GM19328 (cell line): ENCODE results near the gene TSPEAR.

Experiments
- ATAC-seq: cut with Tn5 transposase; IDR thresholded peaks from one replicate; pipeline ENCODE4 v1.9.1; 2021; ENCODE audit warnings: mild to moderate bottlenecking, moderate library complexity; ENCODE audit not compliant: unreplicated experiment

Gene TSPEAR

DNA sequence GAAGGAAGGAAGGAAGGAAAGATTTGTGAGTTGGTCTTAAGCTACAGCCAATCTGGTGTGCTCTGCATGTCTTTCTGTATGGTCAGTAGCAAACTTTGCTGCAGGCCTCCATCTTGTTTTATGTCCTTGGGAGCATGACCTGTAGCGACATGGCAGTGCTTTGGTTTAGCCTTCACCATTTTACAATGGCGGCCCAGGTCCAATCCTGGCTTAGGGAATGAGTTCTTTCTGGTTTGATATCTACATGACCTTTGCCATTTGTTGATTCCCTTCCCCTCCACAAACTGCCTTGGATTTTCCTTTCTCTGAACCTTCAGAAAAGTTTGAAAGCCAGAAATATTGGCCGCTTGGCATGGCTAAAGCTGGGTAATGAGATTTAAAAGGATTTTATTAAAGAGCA, 30.5 kb upstream of the TSPEAR start:
- no peak for ATAC-seq

DNA sequence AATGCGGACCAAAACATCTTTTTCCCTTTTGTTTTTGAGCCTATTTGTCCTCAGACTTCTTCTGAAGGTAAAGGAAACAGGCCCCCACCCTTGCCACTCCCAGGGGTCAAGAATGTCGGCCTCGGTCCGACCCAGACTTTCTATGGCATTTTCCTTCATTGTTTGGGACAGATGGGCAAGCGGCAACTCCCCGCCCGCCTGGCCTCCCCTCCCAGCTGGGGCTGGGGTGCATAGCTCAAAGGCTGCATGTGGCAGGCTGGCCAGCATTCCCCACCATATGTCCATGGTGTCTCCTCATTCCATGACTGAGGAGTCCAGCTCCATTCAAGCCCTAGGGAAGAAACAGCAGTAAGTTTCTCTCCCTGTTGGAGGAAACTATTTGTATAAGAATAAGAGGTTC, 29.4 kb upstream of the TSPEAR start:
- no peak for ATAC-seq

DNA sequence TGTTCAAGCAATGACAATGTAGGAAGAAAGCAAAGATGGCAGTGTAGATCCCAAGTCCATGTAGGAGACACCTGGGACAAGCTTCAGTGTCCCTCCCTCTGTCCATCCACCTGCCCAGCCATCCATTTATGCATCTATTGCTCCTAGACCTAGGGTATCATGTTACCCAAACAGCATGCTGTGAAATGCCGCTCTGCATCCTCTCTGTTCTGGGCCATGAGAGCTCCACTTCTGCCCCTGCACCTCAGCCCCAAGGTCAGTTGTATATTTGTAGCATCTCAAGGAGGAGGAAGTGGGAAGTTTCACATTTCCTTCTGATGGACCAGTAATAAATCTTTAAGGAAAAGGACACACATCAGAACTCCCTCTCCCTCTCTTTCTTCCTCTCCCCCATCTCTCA, 27.9 kb upstream of the TSPEAR start:
- no peak for ATAC-seq

DNA sequence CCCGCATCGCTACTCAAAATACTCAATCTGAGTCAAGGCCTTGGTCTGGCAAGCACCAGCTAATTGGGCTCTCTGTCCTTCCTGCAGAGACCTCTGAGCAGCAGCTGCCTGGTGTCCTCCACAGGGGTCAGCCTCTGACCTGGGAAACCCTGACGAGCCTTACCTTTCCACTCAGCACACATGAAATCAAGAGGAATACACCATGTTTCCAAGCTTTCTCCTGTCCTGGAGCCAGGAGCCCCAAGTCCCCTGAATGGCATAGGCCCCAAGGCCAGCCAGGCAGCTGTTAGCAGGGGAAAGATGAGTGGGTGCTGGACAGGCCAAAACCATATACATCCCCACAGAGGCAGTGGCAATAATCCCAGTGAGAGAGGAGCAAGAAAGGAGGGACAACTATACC, 27.2 kb upstream of the TSPEAR start:
- ATAC-seq: no peak

DNA sequence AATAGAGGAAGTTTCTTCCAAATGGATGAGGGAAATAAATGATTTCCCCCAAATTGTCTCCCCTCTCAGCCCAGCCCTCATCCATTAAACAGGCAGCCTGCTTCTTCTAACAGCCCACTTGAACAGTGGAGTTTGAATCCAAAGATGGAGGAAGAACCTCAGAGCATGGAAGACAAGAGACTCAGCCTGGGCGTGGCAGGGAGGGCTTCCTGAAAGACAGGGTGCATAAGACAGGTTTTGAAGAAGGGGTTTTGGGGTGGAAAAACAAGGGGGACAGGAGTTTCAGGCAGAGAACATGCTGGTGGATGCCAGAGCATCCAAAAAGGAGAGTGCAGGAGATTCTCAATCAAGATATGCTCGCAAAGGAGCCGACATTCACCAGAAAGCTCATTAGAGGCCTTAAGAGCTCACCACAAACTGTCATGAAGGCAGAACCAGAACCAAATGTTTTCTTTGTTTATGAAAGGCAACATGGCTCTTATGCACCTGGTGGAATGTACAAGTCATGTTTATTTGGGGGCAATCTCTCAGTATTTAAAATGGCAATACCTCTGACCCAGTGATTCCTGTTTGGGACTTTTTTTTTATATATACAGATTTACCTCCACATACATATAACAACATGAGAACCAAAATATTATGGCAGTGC, 26.5 kb upstream of the TSPEAR start:
- ATAC-seq: no peak

DNA sequence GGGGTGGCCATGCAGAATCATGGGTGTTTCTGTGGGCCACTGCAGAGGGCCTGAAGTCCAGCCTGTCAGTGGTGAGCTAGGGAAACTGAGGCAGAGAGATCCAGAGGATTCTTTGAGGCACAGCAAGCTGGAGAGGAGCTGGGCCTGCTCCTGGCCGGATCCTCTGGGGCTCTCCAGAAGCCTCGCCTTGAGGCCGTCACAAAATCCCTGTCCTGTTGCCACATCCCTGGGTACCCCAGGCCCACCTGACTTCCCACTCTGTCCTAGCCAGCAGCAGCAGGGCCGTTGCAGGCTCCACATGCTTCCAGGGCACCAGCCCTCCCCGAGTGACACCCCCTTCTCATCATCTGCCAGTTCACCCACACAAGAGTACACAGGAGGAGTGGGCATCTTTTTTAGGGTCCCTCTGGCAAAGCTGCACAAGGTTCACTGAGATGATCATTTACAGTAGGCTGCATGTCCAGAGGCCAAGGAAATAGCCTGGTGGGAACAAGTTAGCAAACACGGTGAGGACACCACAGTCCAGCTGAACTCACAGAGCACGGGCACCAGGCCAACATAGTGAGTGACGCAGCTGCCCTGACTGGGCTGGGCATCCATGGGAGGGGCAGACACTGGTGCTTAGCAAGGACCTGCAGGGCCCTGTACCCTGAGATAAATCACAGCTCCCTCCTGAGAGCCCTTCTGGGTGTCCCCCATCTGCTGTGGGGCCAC, 25.1 kb upstream of the TSPEAR start:
- ATAC-seq: no peak

DNA sequence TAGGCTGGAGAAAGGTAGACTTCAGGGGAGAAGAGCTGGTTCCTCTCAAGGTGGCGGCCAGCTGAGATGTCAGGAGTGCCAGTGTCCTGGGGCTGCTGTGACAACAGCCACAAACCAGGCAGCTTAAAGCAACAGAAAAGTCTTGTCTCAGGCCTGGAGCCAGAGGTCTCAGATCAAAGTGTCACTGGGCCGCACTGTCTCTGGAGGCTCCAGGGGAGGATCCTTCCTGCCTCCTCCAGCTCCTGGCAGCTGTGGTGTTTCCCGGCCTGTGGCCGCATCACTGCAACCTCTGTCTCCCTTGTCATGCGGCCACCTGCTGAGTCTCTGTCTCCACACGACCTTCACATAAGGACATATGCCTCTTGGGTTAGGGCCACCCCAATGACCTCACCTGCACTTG, 24.4 kb upstream of the TSPEAR start:
- no peak for ATAC-seq

DNA sequence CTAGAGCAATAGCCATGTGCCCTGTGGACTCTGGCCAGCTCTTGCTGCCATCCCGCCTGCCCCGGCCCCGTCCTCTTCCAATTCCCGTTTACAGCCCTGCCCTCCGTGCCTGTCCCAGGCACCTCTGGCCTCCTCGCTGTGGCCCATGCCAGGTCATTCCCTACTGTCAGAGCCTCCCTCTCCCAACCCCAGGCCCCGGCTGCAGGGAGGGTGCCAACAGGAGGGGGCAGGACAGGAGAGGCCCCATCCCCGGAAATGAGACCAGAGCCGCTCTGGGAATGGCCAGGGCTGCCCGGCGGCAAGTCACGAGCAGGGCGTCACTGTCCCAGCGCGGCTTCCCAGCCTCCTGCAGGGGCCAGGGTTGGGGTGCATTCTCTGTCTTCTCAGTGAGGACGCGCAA, 23.5 kb upstream of the TSPEAR start:
- no peak for ATAC-seq

DNA sequence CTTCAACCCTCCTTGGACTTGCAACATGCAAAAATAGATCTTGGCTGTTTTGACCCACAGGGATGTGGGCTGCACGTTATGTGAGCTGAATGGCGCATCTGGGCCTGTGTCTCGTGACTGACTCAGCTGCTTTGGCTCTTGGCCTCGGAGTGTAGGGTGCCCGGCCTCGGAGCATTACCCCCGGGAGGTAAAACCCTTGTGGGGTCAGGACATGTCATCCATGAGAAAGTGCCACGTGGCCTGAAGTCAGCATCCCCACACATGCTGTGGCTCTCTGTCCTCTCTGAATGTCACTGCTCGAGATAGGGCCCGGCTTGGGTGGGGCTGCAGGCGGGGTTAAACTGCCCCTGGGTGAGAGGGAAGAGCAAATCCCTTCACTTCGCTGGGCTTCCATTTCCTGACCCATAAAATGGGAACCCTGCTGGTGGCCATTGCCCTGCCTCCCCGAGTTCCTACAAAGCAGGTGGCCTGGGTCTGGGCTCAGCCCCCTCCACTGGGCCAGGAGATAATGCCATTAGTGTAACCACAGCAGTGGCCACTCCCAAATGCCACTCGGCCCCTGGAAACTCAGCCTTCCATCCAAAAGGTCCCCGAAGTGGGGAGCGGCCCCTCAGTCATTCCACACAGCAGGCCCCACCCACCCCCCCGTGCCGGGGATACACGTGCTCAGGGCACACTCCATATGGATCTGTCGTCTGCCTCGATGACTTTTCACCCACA, 22.8 kb upstream of the TSPEAR start:
- ATAC-seq: no peak

DNA sequence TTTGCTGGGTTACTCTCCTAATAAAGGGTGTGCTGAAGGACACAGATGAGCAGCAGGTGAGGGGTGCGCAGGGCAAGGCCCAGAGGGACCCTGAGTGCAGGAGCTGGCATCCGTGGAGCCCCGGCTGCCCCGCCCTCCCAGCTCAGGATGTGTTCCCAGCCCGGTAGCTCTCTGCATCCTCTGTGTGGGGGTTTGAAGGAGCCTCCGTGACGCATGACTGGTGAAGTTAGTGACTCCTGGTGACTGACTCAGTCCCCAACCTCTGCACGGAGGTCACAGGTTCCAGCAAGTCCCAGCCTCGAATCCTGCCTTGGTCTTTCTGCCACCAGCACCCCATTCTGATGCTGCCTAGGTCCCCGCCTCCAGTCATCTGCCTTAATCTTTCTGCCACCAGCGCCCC, 21.6 kb upstream of the TSPEAR start:
- ATAC-seq: no peak

DNA sequence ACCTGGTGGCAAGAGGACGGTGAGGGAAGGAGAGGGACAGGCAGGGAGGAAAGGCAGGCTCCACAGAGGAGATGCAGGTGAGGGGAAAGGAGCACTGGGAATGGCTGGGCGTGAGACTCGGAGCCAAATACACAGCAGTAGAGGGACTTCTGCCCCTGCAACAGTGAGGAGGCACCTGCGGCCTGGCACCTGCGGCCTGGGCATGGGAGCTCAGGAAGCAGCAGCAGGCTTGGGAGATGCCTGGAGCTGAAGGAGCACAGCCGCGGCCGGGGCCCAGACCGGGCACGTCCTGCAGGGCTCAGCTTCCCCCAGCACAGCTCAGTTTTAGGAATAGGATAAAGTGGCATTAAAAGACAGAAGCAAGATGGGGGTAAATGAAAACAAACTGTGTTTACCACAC, 20.9 kb upstream of the TSPEAR start:
- ATAC-seq: no peak

DNA sequence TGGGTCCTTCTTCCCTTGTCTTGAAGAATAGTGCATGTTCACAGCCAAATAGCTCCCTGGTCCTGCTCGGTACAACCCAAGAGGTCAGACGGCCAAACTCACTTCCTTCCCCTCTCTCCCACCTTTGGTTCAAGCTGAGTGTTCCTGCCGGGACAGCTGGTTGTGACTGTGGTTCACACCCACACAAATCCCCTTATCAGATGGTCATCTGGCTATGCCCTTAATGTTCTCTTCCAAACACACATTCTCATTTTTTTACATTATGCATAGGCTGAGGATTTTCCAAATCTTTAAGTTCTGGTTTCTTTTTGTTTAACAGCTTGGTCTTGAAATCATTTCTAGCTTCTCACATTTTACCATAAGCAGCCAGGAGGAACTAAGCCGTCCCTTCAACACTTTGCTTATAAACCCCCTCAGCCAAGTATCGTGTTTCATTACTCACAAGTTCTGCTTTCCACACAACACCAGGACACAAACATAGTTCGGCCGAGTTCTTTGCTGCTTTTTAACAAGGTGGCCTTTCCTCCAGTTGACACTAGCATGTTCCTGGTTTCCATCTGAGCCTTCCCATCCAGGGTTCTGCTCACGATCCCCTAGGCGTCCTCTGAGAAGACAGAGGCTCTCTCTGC, 19.7 kb upstream of the TSPEAR start:
- no peak for ATAC-seq

DNA sequence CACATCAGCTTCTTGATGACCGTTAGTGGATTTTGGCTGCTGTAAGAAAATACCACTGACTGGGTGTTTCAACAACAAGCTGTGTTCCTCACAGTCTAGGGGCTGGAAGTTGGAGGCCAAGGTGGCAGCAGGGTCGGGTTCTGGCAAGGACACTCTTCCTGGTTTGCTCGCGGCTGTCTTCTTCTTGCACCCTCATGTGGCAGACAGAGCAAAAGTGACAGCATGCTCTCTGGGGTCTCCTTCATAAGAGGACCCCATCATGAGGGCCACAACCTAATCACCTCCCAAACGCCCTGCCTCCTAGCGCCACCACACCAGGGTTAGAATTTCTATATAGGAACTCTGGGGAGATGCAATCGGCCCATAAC, 18.6 kb upstream of the TSPEAR start:
- ATAC-seq: no peak

DNA sequence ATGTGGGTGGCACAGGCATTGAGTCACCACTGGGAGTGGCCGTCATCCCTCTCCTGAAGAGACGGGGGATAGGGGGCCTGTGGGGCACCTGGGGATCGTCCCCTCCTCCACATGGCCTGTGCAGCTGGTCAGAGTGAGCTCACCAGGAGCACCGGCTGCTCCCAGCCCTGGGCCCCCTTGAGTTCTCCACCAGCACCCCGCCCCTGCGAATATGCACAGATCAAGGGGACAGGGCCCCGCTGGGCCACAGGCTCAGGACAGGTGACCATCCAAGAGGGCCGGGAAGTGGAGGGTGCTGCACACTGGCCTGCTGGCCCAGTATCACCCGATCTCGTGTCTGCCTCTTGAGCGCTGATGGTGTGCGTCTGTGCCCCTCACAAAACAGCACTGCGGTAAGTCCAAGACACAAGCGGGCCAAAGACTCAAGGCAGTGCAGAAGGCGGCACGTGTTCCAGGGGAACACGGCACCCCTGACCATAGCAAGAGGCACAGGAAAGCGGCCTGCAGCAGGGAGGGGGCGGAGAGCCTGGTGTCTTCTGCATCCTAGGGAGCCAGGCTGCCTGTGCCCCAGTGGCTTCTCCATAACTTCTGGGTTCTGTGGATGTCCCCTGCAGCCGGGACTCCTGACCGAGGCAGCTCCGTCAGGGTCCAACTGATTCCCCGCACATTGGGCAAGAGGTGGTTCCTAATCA, 18.1 kb upstream of the TSPEAR start:
- ATAC-seq: no peak

DNA sequence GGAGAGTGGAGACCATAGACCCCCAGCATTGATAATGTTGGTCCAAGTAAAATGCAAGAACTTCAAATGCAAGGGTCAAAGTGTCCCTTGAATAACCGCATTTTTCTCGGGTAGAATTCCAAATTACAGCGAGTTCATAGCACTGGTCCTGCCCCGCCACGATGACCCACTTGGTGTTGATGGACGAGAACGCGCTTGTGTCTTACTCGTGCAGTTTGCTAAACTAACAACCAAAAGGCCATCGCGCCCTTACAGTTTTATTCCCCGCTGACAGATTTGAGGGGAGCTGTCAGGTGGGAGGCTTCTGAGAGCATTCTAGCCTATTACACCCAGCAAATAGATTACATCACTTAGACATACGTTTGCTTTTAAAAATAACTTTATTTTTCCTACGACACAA, 17.3 kb upstream of the TSPEAR start:
- no peak for ATAC-seq

DNA sequence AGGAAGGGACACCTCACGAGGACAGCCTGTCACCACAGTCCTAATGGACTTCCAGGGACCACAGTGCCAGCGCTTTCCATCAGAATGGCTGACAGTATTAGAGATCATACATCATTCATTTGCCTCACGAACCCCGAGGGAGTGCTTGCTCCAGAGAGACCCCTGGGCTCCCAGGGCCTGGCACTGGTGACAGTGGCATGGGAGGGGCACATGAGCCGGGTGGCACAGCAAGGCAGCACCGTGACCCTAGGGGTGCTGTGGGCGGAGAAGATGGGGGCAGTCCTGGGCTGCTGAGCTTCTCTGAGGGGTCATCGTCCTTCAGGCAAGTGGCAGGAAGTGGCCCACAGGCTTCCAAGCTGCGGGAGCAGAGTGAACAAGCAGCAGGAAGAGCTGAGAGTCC, 16.4 kb upstream of the TSPEAR start:
- ATAC-seq: no peak

DNA sequence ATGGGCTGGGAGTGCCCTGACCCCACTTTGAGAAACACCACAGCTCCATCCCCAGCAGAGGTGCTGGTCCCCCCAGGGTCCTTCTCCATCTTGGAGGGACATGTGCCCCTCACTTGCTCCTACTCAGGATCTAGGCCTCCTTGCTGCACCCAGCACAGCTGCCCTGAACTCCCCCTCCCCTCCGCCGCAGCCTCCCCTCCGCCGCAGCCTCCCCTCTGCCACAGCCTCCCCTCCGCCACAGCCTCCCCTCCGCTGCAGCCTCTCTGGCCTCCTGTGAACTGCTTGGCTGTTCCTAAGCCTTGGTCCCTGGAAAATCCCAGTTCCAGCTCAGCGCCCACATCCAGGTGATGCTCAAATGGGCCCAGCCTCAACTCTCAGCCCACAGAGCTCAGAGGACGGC, 15.9 kb upstream of the TSPEAR start:
- no peak for ATAC-seq

DNA sequence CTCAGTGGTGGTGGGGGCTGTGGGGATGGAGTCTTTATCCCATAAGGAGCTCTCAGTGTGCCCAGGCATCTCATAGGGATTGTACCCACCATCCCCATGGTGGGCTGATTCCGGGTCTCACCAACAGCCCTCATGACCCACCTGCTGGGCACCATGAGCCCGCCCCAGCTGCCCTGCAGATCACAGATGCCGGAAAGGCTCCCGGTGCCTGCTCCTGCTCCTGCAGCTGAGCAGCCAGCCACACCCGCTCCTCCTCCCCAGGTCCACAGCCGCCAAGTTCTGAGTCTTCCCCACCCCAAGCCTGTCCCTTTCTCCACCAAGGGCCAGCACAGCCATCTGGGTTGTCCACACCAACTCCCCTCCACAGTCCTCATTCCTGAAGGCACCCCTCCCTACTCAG, 15.5 kb upstream of the TSPEAR start:
- ATAC-seq: no peak

DNA sequence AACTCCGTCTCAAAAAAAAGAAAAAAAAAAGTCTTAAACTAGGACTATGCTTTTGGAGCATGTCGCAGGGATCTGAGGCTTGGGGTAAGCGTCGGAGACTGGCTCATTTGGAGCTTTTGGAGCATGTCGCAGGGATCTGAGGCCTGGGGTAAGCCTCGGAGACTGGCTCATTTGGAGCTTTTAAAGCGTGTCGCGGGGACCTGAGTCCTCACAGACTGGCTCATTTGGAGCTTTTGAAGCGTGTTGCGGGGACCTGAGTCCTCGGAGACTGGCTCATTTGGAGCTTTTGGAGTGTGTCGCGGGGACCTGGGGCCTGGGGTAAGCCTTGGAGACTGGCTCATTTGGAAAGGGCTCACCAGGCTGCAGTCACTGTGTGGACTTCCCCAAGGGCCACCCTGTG, 13.6 kb upstream of the TSPEAR start:
- no peak for ATAC-seq

DNA sequence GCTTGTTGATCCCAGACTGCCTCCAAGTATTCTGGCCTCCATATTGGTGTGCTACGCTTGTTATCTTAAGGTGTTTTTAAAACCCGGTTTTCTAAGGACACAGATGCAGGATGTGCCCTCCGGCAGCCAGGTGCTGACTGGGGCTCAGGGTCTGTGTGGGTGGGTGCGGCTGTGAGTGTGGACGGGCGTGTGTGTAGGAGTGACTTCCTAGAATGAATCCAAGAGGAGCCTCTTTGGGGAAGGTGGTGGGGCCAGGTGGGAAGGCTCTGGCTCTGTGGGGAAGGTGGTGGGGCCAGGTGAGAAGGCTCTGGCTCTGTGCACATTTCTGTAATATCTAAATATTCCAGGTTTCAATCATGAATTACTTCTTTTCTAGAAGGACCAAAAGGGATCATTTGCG, 12.8 kb upstream of the TSPEAR start:
- no peak for ATAC-seq
